GM18520 (cell line): ENCODE results near the gene MUC2.

Experiments
- ATAC-seq: cut with Tn5 transposase; IDR thresholded peaks from one replicate; pipeline ENCODE4 v1.9.1; 2021; ENCODE audit not compliant: unreplicated experiment

The MUC2 gene

GRCh38 chr11:1074244-1075221 lies at the start of gene MUC2:
Gene MUC2, plus strand, starts transcription at chr11:1074874.
- ATAC-seq: no peak

DNA sequence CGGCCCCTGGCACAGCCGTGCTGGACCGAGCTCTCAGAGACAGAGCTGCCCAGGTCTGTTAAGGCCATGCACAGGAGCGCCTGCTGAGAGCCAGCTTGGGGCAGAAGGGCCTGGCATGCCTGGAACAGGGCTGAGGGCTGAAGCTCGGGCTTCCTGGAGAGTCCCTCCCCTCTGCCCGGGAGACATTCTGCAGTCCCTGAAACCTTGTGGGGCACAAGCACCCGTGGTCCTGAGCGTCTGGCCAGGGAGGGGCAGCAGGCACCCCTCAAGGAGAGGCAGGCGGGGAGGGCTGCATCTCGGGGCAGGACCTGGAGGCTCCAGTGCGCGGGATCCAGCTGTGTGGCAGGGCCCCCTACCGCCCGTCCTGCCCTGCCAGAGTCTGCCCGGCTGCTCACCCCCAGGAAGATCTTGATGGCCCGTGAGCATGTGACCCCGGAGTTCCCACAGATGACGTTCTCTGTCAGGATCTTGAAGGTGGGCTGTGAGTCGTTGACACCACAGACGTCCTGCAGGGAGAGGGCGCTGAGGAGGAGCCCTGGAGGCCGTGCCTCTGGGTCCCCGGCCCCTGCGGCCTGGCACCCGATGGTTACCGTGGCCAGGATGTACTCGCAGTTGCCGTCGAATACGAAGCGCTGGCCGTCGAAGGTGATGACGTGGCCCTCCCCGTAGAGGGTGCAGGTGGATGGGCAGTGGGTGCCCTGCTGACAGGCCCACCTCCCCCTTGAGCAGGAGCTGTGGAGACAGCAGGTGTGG lies 49.1 kb upstream of the MUC2 start:
- ATAC-seq: no peak

GRCh38 chr11:1026163-1026450 lies 48.6 kb upstream of the MUC2 start:
- no peak for ATAC-seq

GRCh38 chr11:1026641-1027482 lies 47.8 kb upstream of the MUC2 start:
- no peak for ATAC-seq

GRCh38 chr11:1027483-1028290 lies 47.0 kb upstream of the MUC2 start:
- no peak for ATAC-seq

DNA sequence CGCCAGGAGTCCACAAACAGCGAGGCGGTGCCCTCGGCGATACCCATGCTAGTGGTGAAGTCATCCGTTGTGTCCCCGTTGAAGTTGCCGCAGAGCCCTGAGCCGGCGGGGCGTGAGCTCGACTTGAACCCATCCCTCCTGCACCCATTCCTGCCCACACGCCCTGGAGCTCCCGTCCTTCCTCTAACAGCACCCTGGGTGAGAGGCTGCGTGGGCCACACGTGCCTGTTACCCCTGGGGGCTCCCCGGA lies 46.5 kb upstream of the MUC2 start:
- no peak for ATAC-seq

GRCh38 chr11:1028616-1029015 lies 46.1 kb upstream of the MUC2 start:
- no peak for ATAC-seq

- no peak for ATAC-seq
Observed at GRCh38 chr11:1029051-1029450, 45.6 kb upstream of the MUC2 start.

DNA sequence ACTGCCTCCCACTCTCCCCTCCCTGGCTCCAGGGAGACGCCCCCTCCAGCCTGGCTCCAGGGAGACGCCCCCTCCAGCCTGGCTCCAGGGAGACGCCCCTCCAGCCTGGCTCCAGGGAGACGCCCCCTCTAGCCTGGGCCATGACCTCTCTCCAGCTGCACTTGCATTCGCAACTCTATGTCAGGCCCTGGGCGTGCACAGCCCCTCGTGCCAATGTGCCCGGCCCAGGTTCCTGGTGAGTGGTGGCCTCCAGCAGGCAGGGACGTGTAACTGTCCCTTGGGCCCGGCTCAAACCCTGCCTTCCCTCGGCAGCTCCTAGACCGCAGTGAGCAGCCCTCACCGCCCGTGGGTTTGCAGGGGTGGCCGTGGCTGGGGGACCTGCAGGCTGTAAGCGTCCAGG lies 45.0 kb upstream of the MUC2 start:
- no peak for ATAC-seq

DNA sequence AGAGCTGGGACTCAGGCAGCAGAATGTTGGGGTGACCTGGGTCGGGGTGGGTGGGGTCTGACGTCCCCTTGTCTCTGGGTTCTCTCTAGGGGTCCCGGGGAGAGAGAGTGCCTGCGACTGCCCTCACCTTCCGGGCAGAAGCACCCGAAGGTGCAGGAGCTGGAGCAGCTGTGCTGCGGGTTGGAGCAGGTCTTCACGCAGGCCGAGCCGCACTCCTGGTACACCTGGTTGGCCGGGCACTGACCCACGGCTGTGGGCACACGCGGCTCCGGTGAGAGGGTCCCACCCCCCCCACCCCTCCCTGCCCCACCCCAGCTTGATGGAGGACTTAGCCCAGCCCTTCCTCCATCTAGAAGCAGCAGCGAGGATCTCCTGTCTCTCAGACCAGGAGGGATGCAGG lies 44.6 kb upstream of the MUC2 start:
- no peak for ATAC-seq

GRCh38 chr11:1030556-1030955 lies 44.1 kb upstream of the MUC2 start:
- no peak for ATAC-seq

DNA sequence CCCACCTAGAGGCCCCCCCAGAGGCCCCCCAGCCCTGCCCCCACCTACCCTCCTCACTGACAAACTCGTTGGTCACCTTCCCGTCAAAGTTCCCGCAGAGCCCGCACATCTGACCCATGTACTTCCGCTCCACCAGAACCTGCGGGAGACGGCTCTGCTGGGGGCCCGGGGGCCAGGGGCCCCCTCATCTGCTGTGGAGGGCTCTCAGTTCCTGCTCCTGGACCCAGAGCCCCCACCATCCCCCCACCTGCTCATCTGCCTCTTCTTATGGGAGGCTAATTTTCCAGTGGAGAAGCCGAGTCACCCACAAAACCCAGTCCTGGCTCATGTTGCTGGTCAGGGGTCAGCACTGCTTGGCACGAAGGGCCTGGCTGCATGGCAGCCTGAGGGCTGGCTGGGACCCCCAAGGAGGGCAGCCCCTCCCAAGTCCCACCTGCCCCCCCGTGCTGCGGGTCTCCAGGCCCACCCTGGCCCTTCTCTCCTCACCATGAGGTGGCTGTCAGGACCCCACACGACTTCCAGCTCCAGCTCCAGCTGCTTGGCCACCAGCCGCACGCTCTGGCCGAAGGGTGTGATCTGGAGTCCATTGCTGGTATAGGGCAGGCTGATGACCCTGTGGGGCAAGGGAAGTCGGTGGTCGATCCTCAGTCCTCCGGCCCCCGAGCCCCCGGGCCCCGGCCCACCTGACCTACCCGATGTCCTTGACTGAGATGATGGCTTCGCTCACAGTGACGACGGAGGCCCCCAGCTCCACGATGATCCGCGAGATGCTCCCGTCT lies 43.4 kb upstream of the MUC2 start:
- ATAC-seq: no peak

DNA sequence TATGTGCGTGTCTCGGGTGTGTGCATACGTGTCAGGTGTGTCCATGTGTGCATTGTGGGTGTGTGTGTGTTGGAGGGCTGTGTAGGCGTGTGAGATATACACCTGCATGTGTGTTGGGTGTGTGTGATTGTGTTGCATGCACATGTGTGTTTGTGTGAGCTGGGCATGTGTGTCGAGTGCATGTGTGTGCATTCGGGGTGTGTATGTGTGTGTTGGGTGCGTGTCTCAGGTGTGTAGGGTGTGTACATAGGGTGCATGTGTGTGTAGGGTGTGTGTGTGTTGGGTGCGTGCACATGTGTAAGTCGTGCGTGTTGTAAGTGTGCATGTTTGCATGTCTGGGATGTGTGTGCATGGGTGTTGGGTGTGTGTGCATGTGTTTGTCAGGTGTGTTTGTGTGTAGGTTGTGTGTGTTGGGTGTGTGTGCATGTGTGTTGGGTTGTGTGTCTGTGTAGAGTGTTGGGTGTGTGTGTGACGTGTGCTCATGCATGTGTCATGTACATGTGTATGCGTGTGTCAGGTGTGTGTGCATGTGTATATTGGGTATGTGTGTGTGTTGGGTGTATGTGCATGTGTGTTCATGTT lies 42.3 kb upstream of the MUC2 start:
- ATAC-seq: no peak

GRCh38 chr11:1033016-1033798 lies 41.5 kb upstream of the MUC2 start:
- no peak for ATAC-seq

DNA sequence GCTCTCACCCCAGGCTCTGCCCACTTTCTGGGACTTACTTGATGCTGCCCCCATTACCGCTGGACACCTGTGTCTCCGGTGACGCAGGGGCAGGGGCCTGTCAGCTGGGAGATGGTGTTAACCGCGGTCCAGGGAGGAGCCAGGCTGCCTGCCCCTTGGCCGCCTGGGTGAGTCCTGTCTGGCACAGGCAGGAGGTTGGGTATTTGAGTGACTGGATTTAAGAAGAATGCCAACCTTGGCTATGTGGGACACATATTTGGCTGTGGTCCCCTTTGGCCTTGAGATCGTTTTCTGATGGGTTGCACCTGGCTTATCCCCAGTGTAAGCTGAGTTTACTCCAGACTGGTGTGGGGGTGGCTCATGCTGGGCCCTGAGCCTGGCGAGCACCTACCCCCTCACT lies 40.7 kb upstream of the MUC2 start:
- no peak for ATAC-seq

DNA sequence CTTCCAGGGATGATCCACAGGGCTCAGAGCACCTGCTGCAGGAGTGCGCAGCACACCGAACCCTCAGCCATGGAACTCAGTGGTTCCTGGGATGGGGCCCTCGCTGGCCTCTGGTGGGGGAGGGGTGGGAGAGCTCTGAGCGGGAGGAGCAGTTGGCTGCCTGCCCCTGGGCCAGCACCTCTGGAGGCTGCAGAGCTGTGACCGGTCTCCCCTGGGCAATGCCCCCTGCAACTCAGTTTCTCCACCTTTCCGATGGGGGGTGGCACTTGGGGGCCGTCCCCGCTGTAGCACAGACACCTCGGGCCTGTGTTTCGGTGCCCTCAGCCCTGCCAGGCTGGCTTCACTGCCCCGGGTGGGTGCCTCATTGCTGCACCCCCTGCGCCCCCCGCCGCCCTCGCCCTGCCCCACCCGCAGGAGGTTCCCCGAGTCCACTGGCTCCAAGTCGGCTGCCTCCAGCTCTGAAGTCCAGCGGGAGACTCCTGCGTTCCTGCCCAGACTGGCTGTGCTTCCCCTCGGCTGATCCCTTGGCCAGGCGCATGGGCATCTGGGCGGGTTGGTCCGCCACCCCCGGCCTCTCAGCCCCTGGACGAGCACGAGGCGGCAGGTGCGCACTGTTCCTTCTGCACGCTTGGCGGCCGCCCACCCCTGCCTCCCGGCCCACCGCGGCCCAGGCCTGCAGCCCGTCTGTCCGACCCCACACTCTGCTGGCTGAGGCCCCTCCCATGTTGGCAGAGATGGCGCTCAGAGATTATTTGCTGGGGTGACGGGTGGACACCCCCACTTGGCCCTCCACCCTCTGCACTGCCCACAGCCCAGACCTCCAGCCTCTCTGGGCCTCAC lies 40.0 kb upstream of the MUC2 start:
- no peak for ATAC-seq

DNA sequence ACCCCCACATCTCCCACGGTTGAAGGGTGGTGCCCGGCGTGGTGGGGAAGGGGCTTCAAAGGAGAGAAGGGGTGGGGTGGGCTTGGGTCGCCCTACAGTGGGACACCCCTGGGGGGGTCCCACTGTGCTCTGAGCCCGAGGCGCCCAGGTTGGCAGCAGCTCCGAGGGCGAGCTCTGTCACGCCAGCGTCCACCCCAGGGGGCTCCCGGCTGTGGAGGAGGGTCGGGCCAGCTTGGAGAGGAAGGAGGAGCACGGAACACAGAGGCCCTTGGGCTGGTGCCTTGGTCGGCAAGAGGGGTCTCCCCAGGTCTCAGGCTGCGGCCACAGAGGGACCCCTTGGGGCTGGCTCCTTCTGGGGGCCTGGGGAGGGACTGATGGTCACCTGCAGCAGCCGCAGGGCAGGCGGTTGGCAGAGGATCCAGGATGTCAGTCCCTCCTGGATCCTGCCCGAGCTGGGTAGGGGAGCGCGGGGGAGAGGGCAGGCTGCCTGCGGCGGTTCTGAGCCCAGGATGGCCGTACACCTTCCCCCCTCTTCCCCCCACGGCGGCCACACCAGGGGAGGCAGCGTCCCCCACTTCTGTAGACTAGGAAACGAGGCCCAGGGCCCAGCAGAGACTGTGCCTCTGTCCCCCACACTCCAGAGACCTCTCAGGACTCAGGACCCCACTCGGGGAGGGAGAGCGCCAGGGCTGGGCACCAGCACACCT lies 38.9 kb upstream of the MUC2 start:
- no peak for ATAC-seq
